Endothelial cell of umbilical vein (primary cell): ENCODE measurements around the gene CD8B2. TPM values are rescaled to one million over a fixed set of nuclear protein-coding genes. Genes with fewer than 3 reads are reported as not detected.
"Not testable (repeated sequence)": the region's sequence is repeated elsewhere in the genome, so short reads cannot be mapped to it uniquely, and the experiment has no call there.

ENCODE experiments used
- BruUV-seq: library from RNA; stranded (reverse); fragments of 400-500 nt; replicated peaks from 2 replicates; lab custom pipeline; 2021; lab: Mats Ljungman, UMichigan
- CTCF ChIA-PET: fragments of 300-600, 350-600 bp; sonication (Branson Sonifier 250); formaldehyde crosslinking; loops from one replicate; lab custom pipeline; 2021; ENCODE audit warnings: antibody characterized with exemption, inconsistent platforms; lab: Charles Lee
- POLR2A ChIA-PET: fragments of 300-600, 350-600 bp; sonication (Branson Sonifier 250); formaldehyde crosslinking; loops from one replicate; lab custom pipeline; 2021; ENCODE audit warnings: antibody characterized with exemption, inconsistent platforms; lab: Charles Lee
- DNase-seq: peaks from one replicate; pipeline ENCODE4 v3.0.0-alpha.2; 2011; ENCODE audit warnings: low read depth, low spot score
- FAIRE-seq: peaks from 2 replicates; lab custom pipeline; 2011; peaks lifted over from hg19 to GRCh38; lab: Jason Lieb, UNC
- H2AFZ ChIP-seq: 2 replicates; pipeline ENCODE4 v1.6.0; 2012; ENCODE audit warnings: low read depth, low read length, control low read depth, inconsistent platforms
- H3K27ac ChIP-seq: 2 replicates; pipeline ENCODE4 v1.5.1; 2011; ENCODE audit warnings: low read depth, mild to moderate bottlenecking, control low read depth, low read length, moderate library complexity; ENCODE audit not compliant: insufficient read depth
- H3K27me3 ChIP-seq, 2 experiments: 2 replicates each; pipeline versions ENCODE4 v1.6.0 to v1.6.1; 2011; ENCODE audit warnings: low read length in 2 of 2, mixed read lengths in 1 of 2; ENCODE audit not compliant: control insufficient read depth in 2 of 2, insufficient read depth in 2 of 2
- H3K36me3 ChIP-seq, 2 experiments: 2 replicates in 1 of 2; 3 replicates in 1 of 2; pipeline ENCODE4 v1.5.1; 2011; ENCODE audit warnings: low read length in 2 of 2, mild to moderate bottlenecking in 1 of 2, moderate library complexity in 1 of 2; ENCODE audit not compliant: control insufficient read depth in 2 of 2, insufficient read depth in 2 of 2; ENCODE audit errors: extremely low read depth in 1 of 2
- H3K4me1 ChIP-seq: 3 replicates; pipeline ENCODE4 v1.5.1; 2011; ENCODE audit warnings: mild to moderate bottlenecking, low read length; ENCODE audit not compliant: control insufficient read depth, insufficient read depth; ENCODE audit errors: extremely low read depth
- H3K4me2 ChIP-seq: 2 replicates; pipeline ENCODE4 v1.6.1; 2011; ENCODE audit warnings: low read length, control low read depth, mixed read lengths; ENCODE audit not compliant: insufficient read depth
- H3K4me3 ChIP-seq, 3 experiments: fragments of 200-600 bp in 1 of 3; sonication (generic), shearing (Covaris generic) in 1 of 3; replicated peaks in 1 of 3; 2 replicates each; pipeline ENCODE4 v1.5.1; 2011 to 2016; ENCODE audit warnings: control low read depth in 3 of 3, low read length in 3 of 3, mild to moderate bottlenecking in 2 of 3, inconsistent platforms in 1 of 3, low read depth in 1 of 3, moderate library complexity in 1 of 3; ENCODE audit not compliant: insufficient read depth in 1 of 3
- H3K79me2 ChIP-seq: 2 replicates; pipeline ENCODE4 v1.6.0; 2012; ENCODE audit warnings: low read length, inconsistent platforms; ENCODE audit not compliant: control insufficient read depth, insufficient read depth
- H3K9ac ChIP-seq: replicated peaks from 2 replicates; pipeline ENCODE3; 2011; ENCODE audit warnings: low read length, control low read depth; ENCODE audit not compliant: insufficient read depth; ENCODE audit errors: extremely low read depth
- H3K9me1 ChIP-seq: replicated peaks from 3 replicates; pipeline ENCODE4 v1.6.0; 2011; ENCODE audit warnings: mild to moderate bottlenecking, low read length; ENCODE audit not compliant: control insufficient read depth, insufficient read depth; ENCODE audit errors: extremely low read depth
- H3K9me3 ChIP-seq: replicated peaks from 2 replicates; pipeline ENCODE4 v1.5.1; 2012; ENCODE audit warnings: low read length, inconsistent platforms; ENCODE audit not compliant: control insufficient read depth, insufficient read depth
- H4K20me1 ChIP-seq: replicated peaks from 2 replicates; pipeline ENCODE3; 2011; ENCODE audit warnings: mild to moderate bottlenecking, low read length; ENCODE audit not compliant: control insufficient read depth, insufficient read depth; ENCODE audit errors: extremely low read depth
- dilution Hi-C: fragments of 300-500 bp; cut with MboI; formaldehyde crosslinking; loops from one replicate; pipeline ENCODE4 v1.15.0; 2019; ENCODE audit warnings: low sequenced_read_pairs; ENCODE audit not compliant: extremely low pct_ligation_motif_present
- intact Hi-C: fragments of 100-400 bp; cut with micrococcal nuclease; formaldehyde crosslinking; loops from one replicate; pipeline ENCODE4 v1.10.0; 2022
- polyA plus RNA-seq, 4 experiments: library from polyadenylated mRNA; depleted of rRNA in 3 of 4; stranded (reverse) in 3 of 4; unstranded in 1 of 4; fragments of >200 nt; gene quantifications; 2 replicates each; pipeline versions ENCODE4 v1.2.1 to v1.2.3, GENCODE V29; 2011 to 2012; ENCODE audit warnings: missing spikeins in 1 of 4
- total RNA-seq: library from RNA; stranded (reverse); gene quantifications from 2 replicates; pipeline ENCODE4 v1.2.3, GENCODE V29; 2021

CD8B2 gene
- total and polyA plus RNA-seq, 2 donors (not counting 3 experiments of a cell fraction or from before 2014, with no cell fraction given), result not detected

- H3K9me1 ChIP-seq, FAIRE-seq, H4K20me1 ChIP-seq, intact Hi-C loops, H3K4me2 ChIP-seq, CTCF ChIA-PET, H3K27me3 ChIP-seq, H3K9ac ChIP-seq, H2AFZ ChIP-seq, H3K4me3 ChIP-seq, H3K9me3 ChIP-seq, H3K27ac ChIP-seq, POLR2A ChIA-PET, DNase-seq, H3K36me3 ChIP-seq, BruUV-seq, dilution Hi-C loops, H3K79me2 ChIP-seq, H3K4me1 ChIP-seq: not testable (repeated sequence)
These were observed 2.5 kb downstream of the CD8B2 start for GRCh38 chr2:106489701-106490100.

- H3K79me2 ChIP-seq, H3K9me1 ChIP-seq, H3K4me2 ChIP-seq, H3K4me1 ChIP-seq, H3K36me3 ChIP-seq, H4K20me1 ChIP-seq, intact Hi-C loops, CTCF ChIA-PET, FAIRE-seq, dilution Hi-C loops, POLR2A ChIA-PET, H3K27me3 ChIP-seq, H3K27ac ChIP-seq, H3K4me3 ChIP-seq, H2AFZ ChIP-seq, BruUV-seq, H3K9ac ChIP-seq, H3K9me3 ChIP-seq, DNase-seq: not testable (repeated sequence)
These were observed 5.2 kb downstream of the CD8B2 start for GRCh38 chr2:106492399-106492798.

- H3K4me3 ChIP-seq, H3K9me3 ChIP-seq, H3K9ac ChIP-seq, dilution Hi-C loops, H2AFZ ChIP-seq, H3K36me3 ChIP-seq, H3K27ac ChIP-seq, H3K4me1 ChIP-seq, CTCF ChIA-PET, H3K4me2 ChIP-seq, FAIRE-seq, intact Hi-C loops, BruUV-seq, H3K9me1 ChIP-seq, H3K27me3 ChIP-seq, H4K20me1 ChIP-seq, H3K79me2 ChIP-seq, DNase-seq, POLR2A ChIA-PET: not testable (repeated sequence)
These were observed 5.7 kb downstream of the CD8B2 start for GRCh38 chr2:106492913-106493312.

- H3K4me2 ChIP-seq, DNase-seq, H4K20me1 ChIP-seq, H3K4me1 ChIP-seq, H3K9me3 ChIP-seq, POLR2A ChIA-PET, dilution Hi-C loops, intact Hi-C loops, BruUV-seq, H3K36me3 ChIP-seq, FAIRE-seq, H3K27ac ChIP-seq, H3K9me1 ChIP-seq, H3K79me2 ChIP-seq, H2AFZ ChIP-seq, H3K4me3 ChIP-seq, CTCF ChIA-PET, H3K9ac ChIP-seq, H3K27me3 ChIP-seq: not testable (repeated sequence)
These were observed 11.4 kb downstream of the CD8B2 start for GRCh38 chr2:106498549-106498948.
